Suprapubic skin (tissue), 4 donors: Measurements from ENCODE around the gene LRP3.

Source experiments
- EP300 ChIP-seq: sonication (generic); formaldehyde crosslinking; IDR thresholded peaks from one replicate; pipeline ENCODE4 v1.6.1; 2017; ENCODE audit warnings: antibody characterized with exemption
- POLR2A ChIP-seq, 2 donors: fragments of 450-650 bp; IDR thresholded peaks; one replicate each; pipeline ENCODE4 v1.6.1; 2017; ENCODE audit warnings: antibody characterized with exemption in 2 of 2, mild to moderate bottlenecking in 2 of 2, moderate library complexity in 2 of 2
- POLR2AphosphoS5 ChIP-seq, 3 donors: sonication (generic); formaldehyde crosslinking; IDR thresholded peaks; one replicate each; pipeline ENCODE4 v1.6.1; 2017; ENCODE audit warnings: antibody characterized with exemption in 3 of 3
- TF ChIP-seq, protein P1 (sequence below), 2 donors: fragments of 200-600 bp in 1 of 2; fragments of 450-650 bp in 1 of 2; sonication (generic) in 1 of 2; IDR thresholded peaks; one replicate each; pipeline ENCODE4 v1.5.1; 2016 to 2019; ENCODE audit warnings: antibody characterized with exemption in 2 of 2, mild to moderate bottlenecking in 1 of 2, moderate library complexity in 1 of 2

DNA sequence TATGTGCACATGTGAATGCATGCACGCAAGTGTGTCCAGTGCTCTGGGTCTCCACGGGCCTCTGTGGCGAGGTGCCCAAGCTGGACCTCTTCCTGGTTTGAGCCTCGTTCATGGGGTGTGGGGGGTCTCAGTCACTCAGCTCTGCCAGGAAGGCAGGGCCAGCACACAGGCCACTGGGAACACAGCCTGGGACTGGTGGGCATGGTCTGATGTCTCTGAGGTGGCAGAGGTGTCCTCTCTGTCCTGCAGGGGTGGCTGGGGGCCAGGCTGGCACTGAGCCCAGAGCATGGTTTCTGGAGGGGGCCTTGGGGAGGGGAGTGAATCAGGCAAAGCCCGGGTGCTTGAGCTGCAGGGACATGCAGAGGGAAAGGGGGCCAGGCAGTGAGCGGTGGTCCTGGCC lies 9.4 kb downstream of the LRP3 start:
- TF ChIP-seq EP300 = no peak
- TF ChIP-seq, protein P1, sequence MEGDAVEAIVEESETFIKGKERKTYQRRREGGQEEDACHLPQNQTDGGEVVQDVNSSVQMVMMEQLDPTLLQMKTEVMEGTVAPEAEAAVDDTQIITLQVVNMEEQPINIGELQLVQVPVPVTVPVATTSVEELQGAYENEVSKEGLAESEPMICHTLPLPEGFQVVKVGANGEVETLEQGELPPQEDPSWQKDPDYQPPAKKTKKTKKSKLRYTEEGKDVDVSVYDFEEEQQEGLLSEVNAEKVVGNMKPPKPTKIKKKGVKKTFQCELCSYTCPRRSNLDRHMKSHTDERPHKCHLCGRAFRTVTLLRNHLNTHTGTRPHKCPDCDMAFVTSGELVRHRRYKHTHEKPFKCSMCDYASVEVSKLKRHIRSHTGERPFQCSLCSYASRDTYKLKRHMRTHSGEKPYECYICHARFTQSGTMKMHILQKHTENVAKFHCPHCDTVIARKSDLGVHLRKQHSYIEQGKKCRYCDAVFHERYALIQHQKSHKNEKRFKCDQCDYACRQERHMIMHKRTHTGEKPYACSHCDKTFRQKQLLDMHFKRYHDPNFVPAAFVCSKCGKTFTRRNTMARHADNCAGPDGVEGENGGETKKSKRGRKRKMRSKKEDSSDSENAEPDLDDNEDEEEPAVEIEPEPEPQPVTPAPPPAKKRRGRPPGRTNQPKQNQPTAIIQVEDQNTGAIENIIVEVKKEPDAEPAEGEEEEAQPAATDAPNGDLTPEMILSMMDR (IDR thresholded peaks at IDR 0.05) = no peak
- no peak for TF ChIP-seq POLR2AphosphoS5 (IDR thresholded peaks at IDR 0.05)
- TF ChIP-seq POLR2A (IDR thresholded peaks at IDR 0.05) = no peak
